AG04449 (cell line): ENCODE measurements around the gene NBR1.
"Not testable (repeated sequence)": the region's sequence is repeated elsewhere in the genome, so short reads cannot be mapped to it uniquely, and the experiment has no call there.

ENCODE experiments used
- CTCF ChIA-PET: fragments of 350-600 bp; formaldehyde crosslinking; extraction: SDS; loops from one replicate; lab custom pipeline; 2021; ENCODE audit warnings: antibody characterized with exemption; lab: Yijun Ruan, JAX
- POLR2A ChIA-PET: fragments of 400-600, 350-600 bp; formaldehyde crosslinking; extraction: SDS; loops from one replicate; lab custom pipeline; 2020; ENCODE audit warnings: antibody characterized with exemption, inconsistent platforms; lab: Yijun Ruan, JAX
- DNase-seq: peaks from one replicate; pipeline ENCODE4 v3.0.0-alpha.2; 2010; ENCODE audit warnings: low read depth, low spot score
- H3K4me3 ChIP-seq: 2 replicates; pipeline ENCODE4 v1.5.1; 2011; ENCODE audit warnings: low read depth, mild to moderate bottlenecking, control low read depth, low read length
- TF ChIP-seq, protein P1 (sequence below): IDR thresholded peaks from one replicate; pipeline ENCODE4 v1.5.1; 2011; ENCODE audit warnings: mild to moderate bottlenecking, moderate library complexity, low read length, control low read depth, inconsistent platforms; ENCODE audit not compliant: insufficient read depth; ENCODE audit errors: missing control alignments

Gene NBR1

DNA sequence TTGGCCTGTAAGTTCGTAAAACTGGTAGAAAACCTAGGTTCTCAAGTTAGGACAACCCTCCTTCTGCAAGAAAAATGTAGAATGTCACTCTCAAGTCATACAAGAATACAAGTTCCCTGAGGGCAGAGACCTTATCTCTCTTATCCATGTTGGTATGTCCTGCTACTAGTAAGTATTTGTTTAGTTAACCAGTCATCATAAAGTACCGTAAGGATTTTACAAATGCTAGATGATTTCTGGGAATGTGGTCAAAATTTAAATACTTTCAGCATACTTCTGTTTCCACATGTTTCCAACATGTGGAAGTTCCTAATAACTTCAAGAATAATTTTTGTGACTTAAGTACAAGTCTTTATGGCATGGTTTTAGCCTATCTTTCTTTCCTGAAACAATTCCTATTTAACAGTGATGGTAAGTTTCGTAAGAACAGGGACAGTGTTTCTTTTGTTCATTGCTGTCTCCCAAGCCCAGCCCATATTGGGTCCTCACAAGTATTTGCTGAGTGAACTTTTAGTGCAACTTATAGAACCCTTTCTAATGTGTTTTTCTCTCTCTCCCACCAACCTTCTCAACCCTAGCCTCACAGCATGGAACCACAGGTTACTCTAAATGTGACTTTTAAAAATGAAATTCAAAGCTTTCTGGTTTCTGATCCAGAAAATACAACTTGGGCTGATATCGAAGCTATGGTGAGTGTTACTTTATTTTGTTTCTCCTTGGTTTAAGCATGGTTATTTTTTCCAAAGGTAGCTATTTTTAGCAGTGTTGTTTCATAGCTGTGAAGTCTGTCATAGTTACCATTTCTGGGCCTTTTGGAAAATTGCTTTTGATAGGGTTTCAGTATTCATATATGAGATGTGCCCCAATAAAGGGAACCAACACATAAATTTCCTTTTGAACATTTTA lies 4.5 kb downstream of the NBR1 start:
- H3K4me3 ChIP-seq: no peak overlapping the region
- peak; percentile 71 for DNase-seq
- CTCF ChIA-PET: interaction anchor here (0.6 to 1.5 kb wide), 4 partner anchors 25 to 341 kb away, joined by 3 to 7 read pairs (median 3); no protein-coding TSS in a partner anchor
- POLR2A ChIA-PET: interaction anchor here (0.7 kb wide), 1 partner anchor 177 kb away, joined by 3 read pairs; the partner anchor contains the start of gene RPL27
- TF ChIP-seq, protein P1, sequence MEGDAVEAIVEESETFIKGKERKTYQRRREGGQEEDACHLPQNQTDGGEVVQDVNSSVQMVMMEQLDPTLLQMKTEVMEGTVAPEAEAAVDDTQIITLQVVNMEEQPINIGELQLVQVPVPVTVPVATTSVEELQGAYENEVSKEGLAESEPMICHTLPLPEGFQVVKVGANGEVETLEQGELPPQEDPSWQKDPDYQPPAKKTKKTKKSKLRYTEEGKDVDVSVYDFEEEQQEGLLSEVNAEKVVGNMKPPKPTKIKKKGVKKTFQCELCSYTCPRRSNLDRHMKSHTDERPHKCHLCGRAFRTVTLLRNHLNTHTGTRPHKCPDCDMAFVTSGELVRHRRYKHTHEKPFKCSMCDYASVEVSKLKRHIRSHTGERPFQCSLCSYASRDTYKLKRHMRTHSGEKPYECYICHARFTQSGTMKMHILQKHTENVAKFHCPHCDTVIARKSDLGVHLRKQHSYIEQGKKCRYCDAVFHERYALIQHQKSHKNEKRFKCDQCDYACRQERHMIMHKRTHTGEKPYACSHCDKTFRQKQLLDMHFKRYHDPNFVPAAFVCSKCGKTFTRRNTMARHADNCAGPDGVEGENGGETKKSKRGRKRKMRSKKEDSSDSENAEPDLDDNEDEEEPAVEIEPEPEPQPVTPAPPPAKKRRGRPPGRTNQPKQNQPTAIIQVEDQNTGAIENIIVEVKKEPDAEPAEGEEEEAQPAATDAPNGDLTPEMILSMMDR: no peak

- ChIA-PET CTCF (interaction anchor here (1.0 to 1.5 kb wide), 3 partner anchors 25 to 152 kb away, joined by 3 to 7 read pairs (median 3); no protein-coding TSS in a partner anchor), POLR2A (interaction anchor here (0.7 kb wide), 1 partner anchor 178 kb away, joined by 3 read pairs; the partner anchor contains the start of gene RPL27)
- DNase-seq: no peak
- TF ChIP-seq, protein P1: no peak
- no peak overlapping the region for H3K4me3 ChIP-seq
Measured at GRCh38 chr17:43176119-43176570, 5.1 kb downstream of the NBR1 start.

DNA sequence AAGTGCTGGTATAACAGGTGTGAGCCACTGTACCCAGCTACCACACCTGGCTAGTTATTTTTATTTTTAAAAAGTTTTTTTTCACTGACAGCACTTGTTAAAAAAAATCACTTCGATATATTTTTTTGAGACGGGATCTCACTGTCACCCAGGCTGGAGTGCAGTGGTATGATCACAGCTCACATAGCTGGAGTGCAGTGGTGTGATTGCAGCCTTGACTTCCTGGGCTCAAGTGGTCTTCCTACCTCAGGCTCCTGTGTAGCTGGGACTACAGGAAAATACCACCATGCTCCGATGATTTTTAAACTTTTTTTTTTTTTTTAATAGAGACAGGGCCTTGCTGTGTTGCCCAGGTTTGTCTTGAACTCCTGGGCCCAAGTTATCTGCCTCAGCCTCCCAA lies 12.9 kb downstream of the NBR1 start:
- ChIA-PET CTCF (no interaction called here), POLR2A (interaction anchor here (0.6 to 0.7 kb wide), 2 partner anchors 12 to 18 kb away, joined by 3 read pairs; no protein-coding TSS in a partner anchor)
- no peak overlapping the region for H3K4me3 ChIP-seq
- no peak for DNase-seq
- TF ChIP-seq, protein P1: no peak

GRCh38 chr17:43186656-43187055 lies 15.6 kb downstream of the NBR1 start:
- H3K4me3 ChIP-seq, DNase-seq, POLR2A ChIA-PET, CTCF ChIA-PET: not testable (repeated sequence)

- no peak for DNase-seq
- ChIA-PET CTCF (interaction anchor here (1.2 kb wide), 1 partner anchor 18 kb away, joined by 3 read pairs; the partner anchor contains the start of gene TMEM106A), POLR2A (no interaction called here)
- TF ChIP-seq, protein P1: no peak
- H3K4me3 ChIP-seq: no peak overlapping the region
Measured at GRCh38 chr17:43193251-43193650, 22.2 kb downstream of the NBR1 start.

DNA sequence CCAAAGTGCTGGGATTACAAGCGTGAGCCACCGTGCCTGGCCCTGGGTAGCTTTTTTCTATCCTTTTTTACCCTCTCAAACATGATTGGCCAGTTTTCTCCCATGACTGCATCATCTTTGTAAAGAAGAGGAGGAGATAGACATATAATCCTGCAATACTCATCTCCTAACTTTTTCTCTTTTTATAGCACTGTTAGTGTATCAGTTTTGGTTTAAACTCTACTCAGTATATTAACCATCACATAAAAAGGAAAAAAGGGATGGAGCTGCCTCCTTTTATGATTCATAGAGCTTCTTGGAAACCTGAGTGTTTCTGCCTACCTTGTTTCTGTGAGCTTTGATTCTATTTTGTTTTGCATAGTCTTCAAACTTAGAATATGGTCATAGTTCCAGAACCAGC lies 28.6 kb downstream of the NBR1 start:
- ChIA-PET CTCF (interaction anchor here (1.3 to 2.2 kb wide), 3 partner anchors 11 to 175 kb away, joined by 4 to 9 read pairs (median 6); no protein-coding TSS in a partner anchor), POLR2A (interaction anchor here (0.8 to 1.6 kb wide), 2 partner anchors 10 to 116 kb away, joined by 3 to 5 read pairs; no protein-coding TSS in a partner anchor)
- TF ChIP-seq, protein P1: no peak
- no peak for DNase-seq
- no peak overlapping the region for H3K4me3 ChIP-seq
